Stimulated activated CD4-positive, alpha-beta T cell treated with anti-CD3 and anti-CD28 coated beads, Interleukin-4, amount 100 ng/mL, for 24 hours (primary cell): Measurements from ENCODE around the gene TPK1.

ENCODE experiments used
- DNase-seq: peaks from one replicate; pipeline ENCODE4 v3.0.0-alpha.2; 2020

The TPK1 gene

GRCh38 chr7:144717720-144718119 is 118.1 kb downstream of the TPK1 start:
- no peak for DNase-seq

DNA sequence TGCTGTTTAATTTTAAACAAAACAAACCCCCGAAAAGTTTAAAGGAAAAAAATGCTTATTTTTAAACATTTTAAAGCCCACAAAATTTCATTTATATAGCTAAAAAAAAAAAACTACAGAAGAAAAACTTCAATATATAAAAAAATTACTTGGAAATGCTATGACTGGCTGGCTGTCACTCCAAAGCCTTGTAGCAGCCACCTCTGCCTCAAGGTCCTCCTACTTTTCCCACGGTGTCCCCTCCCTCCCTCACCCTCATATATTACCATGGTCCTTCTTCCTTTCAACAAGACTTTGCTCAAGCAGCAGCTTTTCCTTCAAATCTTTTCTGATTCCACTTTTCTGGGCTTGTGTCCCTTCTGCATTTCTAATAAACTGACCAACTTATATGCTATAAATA is 122.0 kb downstream of the TPK1 start:
- no peak for DNase-seq

DNA sequence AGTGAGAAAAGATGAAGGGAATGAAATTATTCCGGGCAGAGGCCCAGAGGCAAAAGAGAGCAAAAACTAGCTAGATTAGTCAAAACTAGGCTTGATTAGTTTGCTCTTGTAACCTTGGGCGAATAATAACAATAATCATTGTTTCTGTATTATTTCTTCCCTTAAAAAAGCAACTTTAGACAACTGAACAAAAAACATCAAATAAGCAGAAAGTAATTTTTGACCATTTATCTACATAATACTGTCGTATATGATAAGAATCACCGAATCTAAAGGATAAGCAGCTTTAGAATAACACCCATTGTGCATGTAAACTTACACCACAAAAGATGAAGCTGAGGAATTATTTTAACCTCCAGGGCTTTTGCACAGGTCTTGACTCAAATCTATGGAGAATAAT is 125.1 kb downstream of the TPK1 start:
- no peak for DNase-seq

DNA sequence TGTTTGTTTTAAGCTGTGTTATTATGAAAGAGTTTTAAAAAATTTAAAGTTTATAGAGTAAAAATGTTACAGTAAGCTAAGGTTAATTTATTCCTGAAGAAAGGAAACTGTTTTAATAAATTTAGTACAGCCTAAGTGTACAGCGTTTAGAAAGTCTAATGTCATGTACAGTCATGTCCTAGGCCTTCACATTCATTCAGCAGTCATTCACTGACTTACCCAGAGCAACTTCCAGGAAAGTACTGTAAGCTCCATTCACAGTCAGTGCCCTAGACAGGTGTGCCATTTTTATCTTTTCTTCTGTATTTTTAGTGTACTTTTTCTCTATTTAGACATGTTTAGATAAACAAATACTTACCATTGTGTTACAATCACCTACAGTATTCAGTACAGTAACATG is 126.8 kb downstream of the TPK1 start:
- DNase-seq: no peak

DNA sequence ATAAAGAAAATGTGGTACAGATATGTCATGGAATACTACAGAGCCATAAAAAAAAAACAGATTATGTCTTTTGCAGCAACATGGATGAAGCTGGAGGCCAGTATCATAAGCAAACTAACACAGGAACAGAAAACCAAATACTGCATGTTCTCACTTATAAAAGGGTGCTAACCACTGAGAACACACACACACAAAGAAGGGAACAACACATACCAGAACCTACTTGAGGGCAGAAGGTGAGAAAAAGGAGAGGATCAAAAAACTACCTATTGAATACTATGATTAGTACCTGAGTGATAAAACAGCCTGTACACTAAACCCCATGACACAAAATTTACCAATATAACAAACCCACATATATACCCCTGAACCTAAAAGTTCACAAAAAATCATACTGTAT is 144.6 kb downstream of the TPK1 start:
- no peak for DNase-seq

GRCh38 chr7:144682581-144683280 is 153.1 kb downstream of the TPK1 start:
- no peak for DNase-seq

DNA sequence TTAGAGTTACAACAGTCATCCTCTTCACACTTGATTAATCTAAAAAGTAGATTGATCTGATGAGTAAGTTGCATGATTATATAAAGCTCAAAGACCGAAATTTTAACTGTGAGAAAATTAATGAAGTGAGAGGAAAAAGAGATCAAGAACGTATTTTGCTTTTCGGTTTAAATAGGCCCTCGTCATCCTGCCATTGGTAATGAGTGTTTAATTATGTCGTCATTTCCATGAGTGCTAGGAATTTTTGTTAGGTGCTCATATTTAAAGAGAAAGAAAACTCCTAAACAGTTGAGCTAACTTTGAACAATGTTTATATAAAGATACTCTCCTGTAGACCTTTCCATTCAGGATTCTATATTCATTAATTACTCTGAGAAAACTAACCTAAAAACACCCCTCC is 159.4 kb downstream of the TPK1 start:
- no peak for DNase-seq

DNA sequence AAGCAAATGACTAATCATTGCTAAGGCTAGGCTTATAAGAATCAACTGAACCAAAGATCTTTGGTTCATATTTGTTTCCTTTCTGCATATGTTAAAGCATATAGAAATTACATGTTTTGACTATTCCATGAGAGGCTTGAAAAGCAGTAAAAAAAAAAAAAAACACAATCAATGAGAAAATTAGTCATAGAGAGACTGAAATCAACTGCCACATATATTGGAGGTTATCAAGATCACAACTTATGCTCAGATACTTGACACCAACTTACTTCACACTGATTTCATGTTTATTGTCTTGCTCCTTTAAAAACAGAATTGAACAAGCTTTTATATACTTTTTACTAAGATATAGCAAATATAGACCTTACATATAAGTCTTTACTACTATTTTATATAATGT is 161.3 kb downstream of the TPK1 start:
- DNase-seq: no peak

- no peak for DNase-seq
Measured at GRCh38 chr7:144672869-144673268, 163.0 kb downstream of the TPK1 start.

DNA sequence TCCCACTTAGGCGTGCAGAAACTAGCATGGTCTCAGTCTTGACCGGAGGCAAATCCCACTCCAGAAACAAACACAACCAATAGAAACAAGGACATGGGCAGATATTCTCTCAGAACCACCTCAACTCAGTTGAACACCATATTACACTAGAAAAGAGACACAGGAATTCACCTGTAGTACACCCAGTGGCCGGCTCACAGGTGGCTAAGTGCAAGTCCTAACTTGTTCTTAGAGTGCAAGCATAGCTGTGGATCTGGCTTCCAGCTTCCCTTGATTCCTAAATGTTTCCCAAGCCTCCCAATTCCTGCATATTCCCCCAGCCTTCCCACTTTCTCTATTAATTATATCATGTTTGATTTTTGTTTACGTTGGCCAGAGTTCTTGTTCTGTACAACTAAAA is 164.4 kb downstream of the TPK1 start:
- DNase-seq: no peak

GRCh38 chr7:144670218-144670617 is 165.6 kb downstream of the TPK1 start:
- no peak for DNase-seq

DNA sequence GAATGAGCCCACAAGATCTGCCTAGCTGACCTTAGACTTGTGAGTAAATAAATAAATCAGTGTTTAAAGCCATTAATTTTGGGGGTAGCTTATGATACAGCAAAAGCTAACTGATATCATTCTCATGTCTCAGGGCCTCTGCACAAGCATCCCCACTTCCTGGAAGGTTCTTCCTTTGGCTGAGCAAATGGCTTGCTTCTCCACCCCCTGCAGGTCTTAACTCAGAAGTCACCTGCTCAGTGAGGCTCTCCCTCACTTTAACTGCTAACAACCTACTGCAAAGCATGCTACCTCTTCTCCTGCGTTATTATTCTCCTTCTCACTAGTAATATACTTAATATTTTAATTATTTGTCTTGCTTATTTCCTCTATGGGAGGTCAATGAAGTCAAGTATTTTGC is 167.3 kb downstream of the TPK1 start:
- DNase-seq: no peak

DNA sequence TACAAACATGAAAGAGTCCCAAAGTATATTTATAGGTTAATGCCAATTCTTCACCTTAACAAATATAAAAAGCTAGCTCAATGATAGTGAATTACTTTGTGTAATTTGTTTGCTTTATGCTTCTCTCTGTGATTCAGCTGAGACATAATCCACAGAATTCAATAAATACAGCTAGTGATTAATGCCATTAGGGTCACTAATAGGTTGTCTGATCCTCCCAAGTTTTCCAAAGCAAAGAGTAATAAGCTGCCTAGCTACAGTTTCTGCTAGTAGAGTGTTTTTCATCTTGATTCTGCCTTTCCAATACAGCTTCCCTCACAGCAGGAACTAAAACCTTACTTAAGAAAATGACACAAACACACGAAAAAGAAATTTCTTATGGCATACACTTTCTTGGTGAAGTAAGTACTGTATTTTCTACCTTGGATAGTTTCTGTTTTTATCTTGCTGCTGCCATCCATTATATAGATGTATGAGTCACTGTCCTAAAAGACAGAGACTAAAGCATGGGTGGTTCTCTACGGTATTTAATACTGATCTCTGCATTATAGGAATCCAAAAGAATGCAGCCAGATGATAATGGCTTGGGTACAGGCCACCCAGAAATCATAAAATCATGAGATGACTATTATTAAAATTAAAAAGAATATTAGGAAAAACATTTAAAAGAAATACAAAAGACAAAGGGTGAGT is 170.0 kb downstream of the TPK1 start:
- DNase-seq: no peak

DNA sequence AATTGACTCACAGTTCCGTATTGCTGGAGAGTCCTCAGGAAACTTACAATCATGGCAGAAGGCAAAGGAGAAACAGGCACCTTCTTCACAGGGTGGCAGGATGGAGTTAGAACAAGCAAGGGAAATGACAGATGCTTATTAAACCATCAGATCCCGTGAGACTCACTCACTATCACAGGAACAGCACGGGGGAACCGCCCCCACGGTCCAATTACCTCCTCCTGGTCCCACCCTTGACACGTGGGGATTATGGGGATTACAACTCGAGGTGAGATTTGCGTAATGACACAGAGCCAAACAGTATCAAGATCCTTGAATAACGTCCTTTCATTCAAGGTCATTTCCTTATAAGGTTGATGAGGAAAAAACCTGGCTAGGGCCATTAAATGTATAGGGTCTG is 176.6 kb downstream of the TPK1 start:
- no peak for DNase-seq

DNA sequence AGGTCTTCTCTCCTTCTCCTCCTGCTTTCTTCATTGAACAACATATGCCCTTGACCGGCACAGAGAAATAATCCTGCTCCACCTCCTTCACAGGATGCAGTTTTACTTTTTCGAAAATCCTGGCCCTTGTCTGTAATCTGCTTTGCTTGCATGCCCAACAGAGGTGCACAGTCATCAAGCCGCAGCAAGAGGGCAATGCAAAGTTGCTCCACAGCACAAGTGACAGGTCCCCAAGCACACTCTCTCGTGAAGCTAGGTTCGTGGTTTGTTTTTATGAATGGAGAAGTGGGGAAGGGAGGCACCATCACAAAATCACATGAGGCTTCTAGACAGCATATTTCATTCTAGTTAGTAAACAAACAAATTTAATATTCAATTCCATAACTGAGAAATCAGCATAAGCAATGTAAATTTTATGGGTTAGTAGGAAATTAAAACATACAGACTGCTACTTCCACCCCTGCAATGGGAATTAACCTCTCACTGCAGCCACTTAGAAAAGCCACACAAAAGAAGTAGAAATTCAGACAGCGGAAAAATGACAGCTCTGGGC is 178.8 kb downstream of the TPK1 start:
- no peak for DNase-seq

- DNase-seq: no peak
Measured at GRCh38 chr7:144653449-144653848, 182.4 kb downstream of the TPK1 start.

GRCh38 chr7:144650439-144650838 is 185.4 kb downstream of the TPK1 start:
- DNase-seq: no peak

- DNase-seq: no peak
Measured at GRCh38 chr7:144649120-144649519, 186.7 kb downstream of the TPK1 start.

- DNase-seq: no peak
Measured at GRCh38 chr7:144641389-144642044, 194.3 kb downstream of the TPK1 start.

DNA sequence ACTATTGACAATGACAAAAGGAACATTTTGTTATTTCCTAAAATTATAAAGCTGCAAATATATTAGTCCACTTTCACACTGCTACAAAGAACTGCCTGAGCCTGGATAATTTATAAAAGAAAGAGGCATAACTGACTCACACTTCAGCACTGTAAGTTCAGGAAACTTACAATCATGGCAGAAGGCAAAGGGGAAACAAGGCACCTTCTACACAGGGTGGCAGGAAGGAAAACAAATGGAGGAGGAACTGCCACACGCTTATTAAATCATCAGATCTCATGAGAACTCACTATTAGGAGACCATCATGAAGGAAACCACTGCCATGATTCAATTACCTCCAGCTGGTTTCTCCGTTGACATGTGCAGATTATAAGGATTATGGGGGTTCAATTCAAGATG is 203.1 kb downstream of the TPK1 start:
- no peak for DNase-seq

- DNase-seq: no peak
Measured at GRCh38 chr7:144629598-144629997, 206.3 kb downstream of the TPK1 start.

DNA sequence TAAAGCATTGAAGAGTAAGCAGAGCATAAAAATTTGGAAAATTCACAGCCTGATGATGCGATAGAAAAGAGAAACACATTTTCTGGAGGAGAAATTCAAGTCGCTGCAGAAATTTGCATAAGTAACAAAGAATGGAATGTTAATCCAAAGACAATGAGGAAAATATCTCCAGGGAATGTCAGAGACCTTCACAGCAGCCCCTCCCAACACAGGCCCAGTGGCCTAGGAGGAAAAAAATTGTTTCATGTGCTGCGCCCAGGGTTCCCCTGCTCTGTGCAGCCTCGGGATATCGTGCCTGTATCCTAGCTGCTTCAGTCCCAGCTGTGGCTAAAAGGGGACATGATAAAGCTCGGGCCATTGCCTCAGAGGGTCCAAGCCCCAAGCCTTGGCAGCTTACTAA is 206.8 kb downstream of the TPK1 start:
- no peak for DNase-seq

- DNase-seq: no peak
Measured at GRCh38 chr7:144628176-144628575, 207.7 kb downstream of the TPK1 start.

DNA sequence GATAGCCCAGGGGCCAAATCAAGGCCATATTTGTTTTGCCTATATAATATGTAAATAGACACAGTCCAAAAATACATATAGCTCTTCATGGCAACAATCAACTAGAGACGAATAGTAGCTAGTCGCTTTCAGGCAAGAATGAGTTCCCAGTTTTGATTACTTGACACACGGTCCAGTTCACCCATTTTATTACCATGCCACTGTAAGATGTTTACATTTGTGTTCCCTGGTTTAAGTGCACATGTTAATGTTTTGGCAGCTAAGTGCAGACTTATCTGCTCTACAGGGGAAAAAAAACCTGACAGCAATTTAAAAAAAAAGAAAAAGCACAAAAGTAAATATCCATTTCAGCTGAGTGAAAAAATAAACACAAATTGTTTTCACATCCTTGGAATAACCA is 213.1 kb downstream of the TPK1 start:
- DNase-seq: no peak
